GM19035 (cell line): ENCODE results near the gene ACVR2B.

Source experiments
- ATAC-seq: cut with Tn5 transposase; IDR thresholded peaks from one replicate; pipeline ENCODE4 v1.9.1; 2021; ENCODE audit not compliant: unreplicated experiment

ACVR2B gene

DNA sequence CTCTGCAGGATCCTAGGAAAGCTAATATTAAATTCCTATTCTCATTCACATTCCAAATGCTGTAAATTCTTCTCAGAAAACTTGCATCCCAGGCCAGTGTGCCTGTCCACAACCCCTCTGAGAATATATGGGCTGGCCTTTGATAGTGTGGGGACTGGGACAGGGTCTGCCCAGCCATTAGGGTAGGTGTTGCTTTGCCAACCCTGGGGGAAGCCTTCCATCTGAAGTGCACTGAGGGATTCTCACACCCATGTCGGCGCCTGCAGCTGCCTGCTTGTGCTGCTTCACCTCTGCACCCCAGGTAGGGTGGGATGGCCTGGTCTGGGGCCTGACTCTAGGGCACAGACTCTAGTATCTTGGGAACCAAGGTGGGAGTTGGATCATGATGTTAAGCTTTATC lies 27.2 kb downstream of the ACVR2B start:
- ATAC-seq: no peak

DNA sequence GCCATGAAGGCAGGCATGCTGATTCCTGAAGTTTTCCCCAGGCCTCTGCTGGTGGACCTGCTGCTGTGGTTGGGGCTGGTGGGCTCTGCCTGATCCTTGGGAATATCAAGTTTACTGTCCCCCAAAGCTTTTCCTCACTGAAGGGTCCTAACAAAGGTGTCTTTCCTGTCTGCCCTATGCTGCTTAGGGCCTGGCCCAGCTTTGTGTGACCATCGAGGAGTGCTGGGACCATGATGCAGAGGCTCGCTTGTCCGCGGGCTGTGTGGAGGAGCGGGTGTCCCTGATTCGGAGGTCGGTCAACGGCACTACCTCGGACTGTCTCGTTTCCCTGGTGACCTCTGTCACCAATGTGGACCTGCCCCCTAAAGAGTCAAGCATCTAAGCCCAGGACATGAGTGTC lies 29.3 kb downstream of the ACVR2B start:
- no peak for ATAC-seq

DNA sequence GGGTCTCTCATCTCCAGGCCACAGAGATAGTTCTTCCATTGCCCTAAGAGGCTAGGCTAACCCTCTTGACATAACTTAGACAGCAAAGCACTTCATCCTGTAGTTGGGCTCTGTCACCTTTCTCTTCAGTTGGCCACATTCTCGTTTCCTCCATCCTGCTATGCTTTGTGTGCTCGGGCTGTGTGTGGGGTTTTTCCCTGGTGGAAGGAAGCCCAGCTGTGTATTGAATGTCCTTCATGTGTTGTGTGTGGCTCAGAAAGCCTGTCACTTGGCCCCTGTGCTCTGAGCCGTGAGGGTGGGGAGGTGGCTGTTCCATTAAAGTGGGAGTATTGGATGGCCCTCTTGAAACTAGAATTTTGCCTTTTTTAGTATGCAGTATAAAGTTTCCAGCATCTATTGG lies 33.6 kb downstream of the ACVR2B start:
- peak; percentile 93 for ATAC-seq

DNA sequence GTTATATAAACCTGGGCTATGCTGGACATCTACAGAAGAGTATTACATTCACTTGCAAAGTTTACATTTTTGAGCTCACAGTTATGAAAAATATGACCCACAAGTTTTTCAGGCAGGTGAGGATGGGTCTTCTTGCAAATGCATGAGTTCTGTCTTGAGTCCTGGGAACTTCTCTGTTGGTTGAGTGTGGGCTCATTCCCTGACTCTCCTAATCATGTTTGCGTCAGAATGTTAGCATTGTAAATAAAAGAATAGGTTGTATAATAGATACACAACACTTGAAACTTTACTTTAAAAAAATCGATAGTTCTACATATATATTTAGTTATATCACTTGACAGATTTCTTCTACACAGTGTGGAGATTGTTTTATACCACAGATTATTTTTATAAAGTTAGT lies 35.3 kb downstream of the ACVR2B start:
- no peak for ATAC-seq

- ATAC-seq: no peak
Observed at GRCh38 chr3:38489766-38490165, 36.1 kb downstream of the ACVR2B start.

- no peak for ATAC-seq
Observed at GRCh38 chr3:38490281-38491030, 36.8 kb downstream of the ACVR2B start.

- no peak for ATAC-seq
Observed at GRCh38 chr3:38491215-38491614, 37.5 kb downstream of the ACVR2B start.

DNA sequence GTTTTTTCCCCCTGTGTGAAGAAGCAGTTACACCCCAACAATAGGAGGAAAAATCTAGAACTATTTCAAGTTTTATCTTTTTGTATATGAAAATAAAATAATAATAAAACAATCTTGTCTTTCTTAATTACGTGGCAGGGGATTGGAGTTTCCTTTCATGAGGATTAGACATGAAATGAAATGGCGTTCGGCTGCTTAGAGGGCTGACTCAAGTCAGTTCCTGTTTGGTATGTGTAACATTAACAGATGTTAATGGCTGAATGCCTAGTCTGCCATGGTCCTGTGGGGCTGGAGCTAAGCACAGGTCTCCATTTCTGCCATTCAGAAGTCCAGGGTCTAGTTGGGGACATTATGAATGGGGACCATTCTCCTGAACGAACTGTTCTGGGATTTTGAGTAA lies 39.3 kb downstream of the ACVR2B start:
- ATAC-seq: no peak

DNA sequence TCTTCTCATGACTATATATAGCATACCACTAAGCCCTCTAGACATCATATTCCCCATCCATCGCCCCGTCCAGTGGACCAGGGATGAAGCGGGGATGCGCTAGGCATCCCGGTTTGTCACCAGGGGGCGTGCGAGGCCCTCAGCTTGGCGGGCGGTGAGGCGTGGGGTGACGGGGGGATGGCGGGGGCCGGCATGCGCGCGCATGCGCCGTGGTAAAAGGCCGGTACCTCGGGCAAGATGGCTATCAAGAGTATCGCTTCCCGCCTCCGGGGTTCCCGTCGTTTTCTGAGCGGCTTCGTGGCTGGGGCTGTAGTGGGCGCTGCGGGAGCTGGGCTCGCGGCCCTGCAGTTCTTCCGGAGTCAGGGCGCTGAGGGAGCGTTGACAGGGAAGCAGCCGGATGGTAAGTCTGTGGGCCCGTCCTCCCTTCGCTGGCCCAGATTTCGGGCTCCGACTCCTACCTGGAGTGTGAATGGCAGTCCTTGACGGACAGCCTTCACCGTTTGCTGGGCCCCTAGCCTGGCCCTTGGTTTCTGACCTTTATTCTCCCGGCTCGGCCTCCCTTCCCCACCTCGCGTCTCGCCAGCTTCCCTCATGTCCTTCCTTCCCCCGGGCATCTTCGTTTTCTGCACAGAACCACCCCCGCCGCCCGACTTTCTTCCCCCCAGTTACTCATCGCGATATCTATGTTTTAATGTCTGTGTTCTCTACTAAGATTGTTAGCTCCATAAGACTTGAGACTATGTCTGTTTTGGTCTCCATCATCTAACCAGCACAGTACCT lies 42.6 kb downstream of the ACVR2B start, which contains the start of gene EXOG:
Gene EXOG (plus strand): TSS at position 210 of the 780 bp plus-strand sequence. CDS start 28 bp downstream, at position 238.
- peak; percentile 91 for ATAC-seq

DNA sequence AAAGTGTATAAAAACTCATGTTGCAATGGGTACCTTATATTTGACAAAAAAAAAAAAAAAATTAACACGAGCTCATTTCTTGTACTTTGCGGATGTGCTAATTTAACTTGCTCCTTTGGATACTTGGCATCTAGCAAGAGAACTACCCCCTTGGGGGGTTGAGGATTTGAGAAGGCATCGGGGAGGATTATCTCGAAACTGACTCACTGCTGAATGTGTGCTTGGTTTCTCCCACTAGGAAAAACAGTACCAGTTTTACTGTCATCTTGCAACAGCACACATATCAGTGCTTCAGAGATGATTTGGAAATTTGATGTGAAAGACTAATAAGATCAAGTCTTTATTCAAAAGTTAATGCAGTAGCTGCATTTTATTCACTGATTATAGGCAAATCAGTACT lies 43.3 kb downstream of the ACVR2B start:
- no peak for ATAC-seq

GRCh38 chr3:38500688-38501417 lies 47.2 kb downstream of the ACVR2B start:
- ATAC-seq: no peak

- peak; percentile 97 for ATAC-seq
Observed at GRCh38 chr3:38507120-38507519, 53.4 kb downstream of the ACVR2B start.

DNA sequence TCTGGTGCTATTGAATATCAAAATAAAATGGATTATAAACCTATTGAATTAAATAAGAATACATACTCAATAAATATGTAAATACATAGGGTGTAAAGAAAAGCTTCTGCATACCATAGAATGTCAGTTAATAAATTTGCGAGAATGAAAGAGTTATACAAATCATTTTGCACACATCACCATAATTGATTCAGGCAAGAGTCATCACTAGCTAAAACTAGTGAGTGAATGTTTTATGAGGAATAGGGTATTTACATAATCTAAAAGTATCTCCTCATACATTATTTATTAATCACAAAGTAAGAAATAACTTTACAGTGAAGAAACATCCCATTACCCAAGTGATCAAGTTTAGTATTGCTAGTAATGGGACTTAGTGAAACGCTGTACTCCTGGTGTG lies 56.0 kb downstream of the ACVR2B start:
- ATAC-seq: no peak

DNA sequence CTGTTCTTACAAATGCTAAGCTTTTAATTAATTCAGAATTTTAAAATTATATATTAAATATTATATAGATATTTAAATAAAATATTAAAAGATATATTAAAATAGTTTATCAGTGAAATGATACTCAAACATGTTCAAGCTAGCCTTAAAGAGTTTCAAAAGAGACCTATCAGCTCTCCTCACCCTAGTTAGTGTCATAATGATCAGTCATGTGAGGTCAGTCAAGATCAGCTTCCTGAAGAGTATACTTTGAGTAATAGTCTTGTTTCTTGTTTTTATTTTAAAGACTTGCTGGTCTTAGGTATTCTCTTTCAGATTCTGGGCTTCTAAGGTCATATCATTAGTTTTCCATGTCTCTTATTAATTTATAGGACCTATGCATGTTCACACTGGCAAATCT lies 56.9 kb downstream of the ACVR2B start:
- ATAC-seq: no peak

- ATAC-seq: no peak
Observed at GRCh38 chr3:38511546-38511945, 57.9 kb downstream of the ACVR2B start.

DNA sequence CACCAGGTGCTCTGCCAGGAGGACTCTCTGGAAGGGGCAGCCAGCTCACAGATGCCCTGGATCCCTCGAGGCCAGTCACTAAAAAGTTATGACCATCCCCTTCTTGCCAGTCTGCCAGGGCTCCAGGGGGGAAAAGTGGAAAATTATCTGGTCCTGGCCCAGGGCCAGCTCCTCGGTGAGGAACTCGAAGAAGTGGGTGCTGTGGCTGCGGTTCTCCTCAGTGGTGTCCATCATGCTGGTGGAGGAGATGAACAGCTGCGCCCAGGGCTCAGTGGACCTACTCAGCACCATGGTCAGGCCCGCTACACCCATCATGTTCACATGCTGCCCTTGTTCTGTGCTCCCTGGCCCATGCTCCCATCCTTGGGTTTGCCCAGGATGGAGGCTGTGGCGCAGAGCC lies 61.7 kb downstream of the ACVR2B start:
- no peak for ATAC-seq

DNA sequence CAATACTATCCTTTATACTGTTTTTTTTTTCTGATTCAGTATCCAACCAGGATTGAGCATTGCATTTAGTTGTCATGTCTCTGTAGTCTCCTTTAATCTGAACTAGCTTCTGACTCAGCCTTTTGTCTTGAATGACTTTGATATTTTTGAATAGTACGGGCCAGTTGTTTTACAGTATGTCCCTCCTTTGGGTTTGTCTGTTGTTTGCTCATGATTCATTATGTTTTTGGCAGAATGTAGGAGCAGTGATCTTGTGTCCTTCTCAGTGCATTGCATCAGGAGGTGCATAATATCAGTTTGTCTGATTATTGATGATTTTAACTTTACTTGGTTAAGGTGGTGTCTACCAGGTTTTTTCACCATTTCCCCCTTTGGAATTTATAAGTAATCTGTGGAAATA lies 63.0 kb downstream of the ACVR2B start:
- no peak for ATAC-seq

DNA sequence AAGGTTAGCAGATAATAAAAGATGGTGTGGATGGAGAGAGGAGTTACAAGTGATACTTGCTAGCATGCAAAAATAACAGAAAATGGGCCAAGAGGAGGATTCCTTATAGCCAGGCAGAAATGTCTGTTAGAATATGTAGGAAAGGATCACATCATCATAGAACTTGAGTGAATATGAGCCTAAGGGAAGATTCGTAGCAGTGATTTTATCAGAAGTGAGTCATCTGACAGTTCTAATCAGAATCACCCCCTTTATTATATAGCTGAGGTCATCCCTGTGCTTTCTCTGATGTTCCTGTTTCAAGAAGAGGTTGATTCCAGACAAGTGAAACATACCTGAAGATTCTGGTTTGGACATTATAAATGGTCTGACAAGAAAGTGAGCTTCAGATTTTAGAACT lies 65.3 kb downstream of the ACVR2B start:
- no peak for ATAC-seq

- ATAC-seq: no peak
Observed at GRCh38 chr3:38519651-38520050, 66.0 kb downstream of the ACVR2B start.

DNA sequence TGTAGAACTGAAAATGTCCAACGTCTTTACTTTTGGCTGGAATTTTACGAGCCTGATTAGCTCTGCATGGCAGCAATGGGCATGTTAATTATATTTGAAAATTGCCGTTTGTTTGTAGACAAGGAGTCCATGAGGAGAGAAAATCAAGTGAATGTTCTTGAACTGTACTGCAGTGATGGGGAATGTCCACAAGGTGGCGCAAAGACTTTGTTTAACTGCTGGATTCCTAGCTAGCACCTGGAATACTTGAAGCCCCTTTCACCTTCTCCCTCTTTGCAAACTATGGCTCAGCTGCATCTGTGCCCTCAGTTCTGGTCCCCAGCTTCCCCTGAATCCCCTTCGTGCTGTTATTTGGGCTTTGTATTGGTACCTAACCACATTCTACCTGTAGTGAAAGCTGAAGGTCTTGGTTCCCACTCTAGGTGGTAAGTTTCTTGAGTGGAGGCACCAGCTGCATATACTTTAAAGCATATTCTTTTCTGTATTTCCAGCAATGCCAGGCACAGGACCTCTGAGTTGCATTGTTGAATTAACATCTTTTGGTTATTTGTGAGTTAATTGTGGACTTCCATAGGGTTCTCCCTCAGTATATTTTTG lies 67.8 kb downstream of the ACVR2B start:
- no peak for ATAC-seq

- ATAC-seq: no peak
Observed at GRCh38 chr3:38522002-38522401, 68.3 kb downstream of the ACVR2B start.
